Measurements from ENCODE around the gene MLLT1. TPM values are rescaled to one million over a fixed set of nuclear protein-coding genes. Genes with fewer than 3 reads are reported as not detected.

The MLLT1 gene
- total RNA-seq, 1 donor from 2014 or later: 59.2 TPM

- H3K9me3 Mint-ChIP-seq (ENCODE audit: unreplicated experiment): no peaks in the 10 kb centered on the region
- peaks cover 13% of the 10 kb centered on the region for H3K27me3 Mint-ChIP-seq (ENCODE audit: unreplicated experiment)
- H3K36me3 Mint-ChIP-seq (ENCODE audit: low read depth, unreplicated experiment): peaks cover 22% of the 10 kb centered on the region
- TF ChIP-seq CTCF (IDR thresholded peaks at IDR 0.05; ENCODE audit: unreplicated experiment): no peak
- peak overlapping the region; percentile 74 for H3K27ac Mint-ChIP-seq (ENCODE audit: unreplicated experiment)
- peaks cover 36% of the 10 kb centered on the region for H3K4me1 Mint-ChIP-seq (ENCODE audit: unreplicated experiment)
- H3K4me3 Mint-ChIP-seq (ENCODE audit: unreplicated experiment): peak overlapping the region; percentile 51
- DNase-seq (ENCODE audit: low spot score): no peak
These were observed 9.6 kb downstream of the MLLT1 start for GRCh38 chr19:6270076-6270745.

- Mint-ChIP-seq H3K36me3 (ENCODE audit: low read depth, unreplicated experiment) (peaks cover 22% of the 10 kb centered on the region), H3K4me1 (ENCODE audit: unreplicated experiment) (peaks cover 32% of the 10 kb centered on the region), H3K4me3 (ENCODE audit: unreplicated experiment) (peak overlapping the region; percentile 51), H3K27ac (ENCODE audit: unreplicated experiment) (no peak overlapping the region), H3K9me3 (ENCODE audit: unreplicated experiment) (no peaks in the 10 kb centered on the region), H3K27me3 (ENCODE audit: unreplicated experiment) (peaks cover 13% of the 10 kb centered on the region)
- DNase-seq (ENCODE audit: low spot score): no peak
- TF ChIP-seq CTCF (IDR thresholded peaks at IDR 0.05; ENCODE audit: unreplicated experiment): no peak
These were observed 10.5 kb downstream of the MLLT1 start for GRCh38 chr19:6269101-6269886.

GRCh38 chr19:6268382-6268771 lies 11.4 kb downstream of the MLLT1 start:
- no peak for DNase-seq (ENCODE audit: low spot score)
- Mint-ChIP-seq H3K4me3 (ENCODE audit: unreplicated experiment) (peak overlapping the region; percentile 62), H3K27me3 (ENCODE audit: unreplicated experiment) (peaks cover 13% of the 10 kb centered on the region), H3K36me3 (ENCODE audit: low read depth, unreplicated experiment) (peaks cover 23% of the 10 kb centered on the region), H3K9me3 (ENCODE audit: unreplicated experiment) (no peaks in the 10 kb centered on the region), H3K27ac (ENCODE audit: unreplicated experiment) (peak overlapping the region; percentile 80), H3K4me1 (ENCODE audit: unreplicated experiment) (peaks cover 32% of the 10 kb centered on the region)
- TF ChIP-seq CTCF (IDR thresholded peaks at IDR 0.05; ENCODE audit: unreplicated experiment): no peak

- Mint-ChIP-seq H3K4me1 (ENCODE audit: unreplicated experiment) (peaks cover 30% of the 10 kb centered on the region), H3K27ac (ENCODE audit: unreplicated experiment) (peak overlapping the region; percentile 80), H3K4me3 (ENCODE audit: unreplicated experiment) (peak overlapping the region; percentile 62), H3K36me3 (ENCODE audit: low read depth, unreplicated experiment) (peaks cover 25% of the 10 kb centered on the region), H3K9me3 (ENCODE audit: unreplicated experiment) (no peaks in the 10 kb centered on the region), H3K27me3 (ENCODE audit: unreplicated experiment) (peaks cover 13% of the 10 kb centered on the region)
- no peak for DNase-seq (ENCODE audit: low spot score)
- no peak for TF ChIP-seq CTCF (IDR thresholded peaks at IDR 0.05; ENCODE audit: unreplicated experiment)
These were observed 12.0 kb downstream of the MLLT1 start for GRCh38 chr19:6267552-6268381.
